ENCODE results near the gene NRARP.

Gene NRARP

DNA sequence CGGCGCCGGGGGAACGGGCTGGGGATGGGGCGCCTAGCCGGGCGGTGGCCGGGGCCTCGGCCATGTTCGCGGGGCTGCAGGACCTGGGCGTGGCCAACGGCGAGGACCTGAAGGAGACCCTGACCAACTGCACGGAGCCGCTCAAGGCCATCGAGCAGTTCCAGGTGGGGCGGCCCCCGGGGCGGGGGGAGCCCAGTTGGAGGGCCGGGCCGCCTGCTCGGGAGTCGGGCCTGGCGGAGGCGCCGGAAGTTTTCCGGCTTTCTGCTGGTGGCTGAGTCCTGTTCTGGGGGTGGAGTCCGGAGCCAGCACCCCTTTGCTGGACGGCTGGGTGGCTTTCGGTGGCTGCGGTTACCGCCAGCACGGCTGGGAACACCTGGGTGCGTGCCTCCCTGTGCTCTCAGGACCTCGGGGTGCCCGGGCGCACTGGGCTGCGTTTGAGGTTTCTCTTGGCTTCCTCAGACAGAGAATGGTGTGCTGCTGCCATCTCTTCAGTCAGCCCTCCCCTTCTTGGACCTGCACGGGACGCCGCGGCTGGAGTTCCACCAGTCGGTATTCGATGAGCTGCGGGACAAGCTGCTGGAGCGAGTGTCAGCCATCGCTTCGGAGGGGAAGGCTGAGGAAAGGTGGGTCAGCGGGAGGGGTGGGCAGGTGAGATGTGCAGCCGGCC, 46.5 kb downstream of the NRARP start:
- peaks cover 21% of the 10 kb centered on the region for H3K4me1 ChIP-seq (ENCODE audit: control insufficient read depth, insufficient read depth, low read length, poor library complexity, severe bottlenecking)
- H3K4me3 ChIP-seq (ENCODE audit: insufficient read depth, low read depth, low read length, poor library complexity, severe bottlenecking) = peak overlapping the region; percentile 80
- H3K27me3 ChIP-seq (replicated peaks; ENCODE audit: control insufficient read depth, insufficient read depth, low read length, poor library complexity, severe bottlenecking) = no peaks in the 10 kb centered on the region
- H3K27ac ChIP-seq (ENCODE audit: insufficient read depth, low read length, poor library complexity, severe bottlenecking) = peak overlapping the region; percentile 69
- H3K36me3 ChIP-seq (ENCODE audit: control insufficient read depth, insufficient read depth, low read length) = peaks cover 12% of the 10 kb centered on the region
- no peak for DNase-seq
- H3K9me3 ChIP-seq (ENCODE audit: control insufficient read depth, low read length) = no peaks in the 10 kb centered on the region

DNA sequence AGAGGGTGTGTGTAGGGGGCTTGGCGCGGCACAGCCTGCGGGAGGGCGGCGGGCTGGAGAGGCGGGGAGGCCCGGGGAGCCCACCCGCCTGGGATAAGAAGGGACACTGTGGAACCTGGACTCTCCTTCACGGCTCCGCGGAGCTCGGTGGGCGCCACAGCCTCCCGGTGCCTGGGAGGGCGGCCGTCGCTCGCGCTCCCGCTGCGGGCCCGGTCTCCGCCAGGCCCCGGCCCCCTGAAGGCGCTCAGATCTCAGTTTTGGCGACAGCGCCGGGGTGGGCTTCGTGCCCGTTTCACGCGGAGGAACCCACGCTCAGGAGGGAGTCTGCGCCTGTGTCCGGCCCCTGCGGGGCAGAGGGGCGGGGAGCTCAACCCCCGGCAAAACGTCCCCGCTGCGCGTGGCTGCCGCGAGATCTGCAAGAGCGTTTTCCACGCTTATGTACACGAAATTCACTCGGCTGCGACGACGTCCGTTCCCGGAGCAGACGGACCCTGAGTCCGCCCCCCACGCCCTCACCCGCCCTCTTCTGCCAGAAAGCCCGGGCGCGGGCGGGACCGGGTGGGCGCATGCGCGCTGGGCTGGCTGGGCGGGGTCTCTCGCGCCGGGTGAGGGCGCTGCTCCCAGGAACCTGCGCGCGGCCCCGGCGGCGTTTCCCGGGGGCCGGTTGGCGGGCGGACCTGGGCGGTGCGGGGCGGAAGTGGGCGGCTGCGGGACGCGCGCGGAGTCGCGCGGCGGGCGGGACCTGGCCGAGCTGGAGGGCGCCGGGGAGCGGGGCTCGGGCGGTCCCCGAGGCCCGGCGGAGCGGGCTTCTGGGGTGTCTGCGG, 47.2 kb downstream of the NRARP start, which contains the start of gene NELFB:
Gene NELFB, plus strand, starts transcription at position 704 of the 824 bp plus-strand sequence.
- Histone ChIP-seq H3K4me3 (ENCODE audit: insufficient read depth, low read depth, low read length, poor library complexity, severe bottlenecking) (peak within 1 kb of the TSS; percentile 85), H3K4me1 (ENCODE audit: control insufficient read depth, insufficient read depth, low read length, poor library complexity, severe bottlenecking) (peaks cover 21% of the 10 kb centered on the region), H3K27me3 (replicated peaks; ENCODE audit: control insufficient read depth, insufficient read depth, low read length, poor library complexity, severe bottlenecking) (no peaks in the 10 kb centered on the region), H3K36me3 (ENCODE audit: control insufficient read depth, insufficient read depth, low read length) (peaks cover 12% of the 10 kb centered on the region), H3K27ac (ENCODE audit: insufficient read depth, low read length, poor library complexity, severe bottlenecking) (peak within 1 kb of the TSS; percentile 69), H3K9me3 (ENCODE audit: control insufficient read depth, low read length) (no peaks in the 10 kb centered on the region)
- DNase-seq = peak; percentile 90 to 94 (median 93)

DNA sequence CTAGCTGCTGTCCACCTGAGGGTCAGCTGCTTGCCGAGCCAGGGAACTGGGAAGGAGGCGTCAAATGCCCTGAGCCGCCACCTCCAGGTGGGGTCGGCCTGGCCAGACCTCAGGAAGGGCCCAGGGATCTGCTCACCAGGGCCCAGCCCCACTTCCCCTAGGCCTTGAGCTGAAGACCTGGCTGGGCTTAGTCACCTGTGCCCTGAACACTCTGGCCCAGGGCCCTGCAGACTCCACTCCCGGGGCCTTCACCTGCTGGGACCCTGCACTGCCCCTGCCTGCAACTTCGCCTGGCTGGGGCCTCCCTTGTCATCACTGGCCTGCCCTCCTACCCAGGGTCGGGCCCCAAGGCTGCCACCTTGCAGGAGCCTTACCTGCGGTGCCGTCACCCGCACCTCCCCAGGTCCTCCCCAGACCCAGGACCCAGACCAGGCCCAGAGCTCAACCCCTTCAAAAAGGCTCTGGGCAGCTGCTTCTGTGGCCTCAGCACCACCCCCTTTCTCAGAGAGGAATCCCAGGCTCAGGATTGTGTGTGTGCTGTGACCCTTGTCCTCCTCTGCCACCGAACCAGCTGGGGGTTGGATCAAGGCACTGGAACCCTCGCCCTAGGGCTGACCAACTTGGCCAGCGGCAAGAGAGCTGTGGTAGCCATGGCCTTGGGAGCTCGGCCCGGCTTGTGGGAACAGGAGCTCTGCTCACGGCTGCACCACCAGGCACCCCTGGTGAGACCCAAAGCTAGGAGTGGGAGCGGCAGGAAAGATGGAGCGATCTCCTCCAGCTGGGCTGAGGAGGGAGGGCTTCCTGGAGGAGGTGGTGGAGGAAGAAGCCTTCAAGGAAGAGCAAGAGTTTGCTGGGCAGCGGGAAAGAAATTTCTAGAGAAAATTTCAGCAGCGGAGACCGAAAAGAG, 48.1 kb downstream of the NRARP start:
- H3K4me3 ChIP-seq (ENCODE audit: insufficient read depth, low read depth, low read length, poor library complexity, severe bottlenecking) = peak overlapping the region; percentile 85
- no peaks in the 10 kb centered on the region for H3K27me3 ChIP-seq (replicated peaks; ENCODE audit: control insufficient read depth, insufficient read depth, low read length, poor library complexity, severe bottlenecking)
- H3K27ac ChIP-seq (ENCODE audit: insufficient read depth, low read length, poor library complexity, severe bottlenecking) = no peak overlapping the region
- DNase-seq = no peak
- H3K4me1 ChIP-seq (ENCODE audit: control insufficient read depth, insufficient read depth, low read length, poor library complexity, severe bottlenecking) = peaks cover 21% of the 10 kb centered on the region
- peaks cover 8% of the 10 kb centered on the region for H3K36me3 ChIP-seq (ENCODE audit: control insufficient read depth, insufficient read depth, low read length)
- no peaks in the 10 kb centered on the region for H3K9me3 ChIP-seq (ENCODE audit: control insufficient read depth, low read length)

DNA sequence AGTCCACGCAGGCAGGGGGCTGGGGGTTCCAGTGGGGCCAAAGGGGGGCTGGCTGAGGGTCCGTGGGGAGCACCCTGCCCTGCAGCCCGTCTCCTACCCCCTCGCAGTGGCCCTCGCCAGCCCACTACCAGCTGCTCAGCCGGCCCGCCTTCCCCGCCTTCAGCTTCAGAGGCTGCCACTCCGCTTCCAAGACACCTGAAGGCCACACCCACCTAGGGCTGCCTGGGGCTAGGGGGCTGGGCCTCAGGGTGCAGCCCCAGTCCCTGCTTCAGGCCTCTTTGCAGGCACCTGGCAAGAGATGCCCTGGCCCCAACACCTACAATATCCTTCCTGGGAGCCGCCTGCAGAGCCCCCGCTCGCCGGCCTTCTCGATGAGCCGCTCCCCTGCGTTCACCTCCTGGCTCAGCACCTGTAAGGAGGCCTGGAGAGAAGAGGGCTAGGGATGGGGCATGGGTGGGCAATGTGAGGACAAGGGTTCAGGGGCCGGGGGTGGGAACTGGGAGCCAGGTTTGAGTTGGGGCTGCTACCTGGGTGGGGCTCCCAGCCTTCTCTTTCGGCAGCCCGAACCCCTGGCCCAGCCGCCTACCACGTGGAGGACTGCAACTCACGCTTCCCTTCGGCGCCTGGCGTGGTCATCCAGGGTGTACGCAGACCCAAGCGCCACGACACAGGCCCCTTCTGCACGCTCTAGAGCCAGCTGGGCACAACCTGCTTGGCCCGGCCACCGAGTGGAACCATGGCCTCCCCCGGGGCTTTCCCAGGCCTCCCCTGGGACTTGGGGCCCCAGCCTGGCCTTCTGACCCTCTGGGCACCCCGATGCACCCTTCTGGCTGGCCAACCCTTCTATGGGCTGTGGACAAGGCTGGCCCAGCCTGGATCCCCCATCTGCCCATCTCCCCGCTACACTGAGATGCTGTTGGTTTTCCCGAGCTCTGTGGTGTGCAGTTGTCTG, 49.2 kb downstream of the NRARP start:
- Histone ChIP-seq H3K36me3 (ENCODE audit: control insufficient read depth, insufficient read depth, low read length) (peaks cover 5% of the 10 kb centered on the region), H3K9me3 (ENCODE audit: control insufficient read depth, low read length) (no peaks in the 10 kb centered on the region), H3K4me1 (ENCODE audit: control insufficient read depth, insufficient read depth, low read length, poor library complexity, severe bottlenecking) (peaks cover 21% of the 10 kb centered on the region), H3K27me3 (replicated peaks; ENCODE audit: control insufficient read depth, insufficient read depth, low read length, poor library complexity, severe bottlenecking) (no peaks in the 10 kb centered on the region), H3K27ac (ENCODE audit: insufficient read depth, low read length, poor library complexity, severe bottlenecking) (no peak overlapping the region), H3K4me3 (ENCODE audit: insufficient read depth, low read depth, low read length, poor library complexity, severe bottlenecking) (no peak overlapping the region)
- DNase-seq = no peak

DNA sequence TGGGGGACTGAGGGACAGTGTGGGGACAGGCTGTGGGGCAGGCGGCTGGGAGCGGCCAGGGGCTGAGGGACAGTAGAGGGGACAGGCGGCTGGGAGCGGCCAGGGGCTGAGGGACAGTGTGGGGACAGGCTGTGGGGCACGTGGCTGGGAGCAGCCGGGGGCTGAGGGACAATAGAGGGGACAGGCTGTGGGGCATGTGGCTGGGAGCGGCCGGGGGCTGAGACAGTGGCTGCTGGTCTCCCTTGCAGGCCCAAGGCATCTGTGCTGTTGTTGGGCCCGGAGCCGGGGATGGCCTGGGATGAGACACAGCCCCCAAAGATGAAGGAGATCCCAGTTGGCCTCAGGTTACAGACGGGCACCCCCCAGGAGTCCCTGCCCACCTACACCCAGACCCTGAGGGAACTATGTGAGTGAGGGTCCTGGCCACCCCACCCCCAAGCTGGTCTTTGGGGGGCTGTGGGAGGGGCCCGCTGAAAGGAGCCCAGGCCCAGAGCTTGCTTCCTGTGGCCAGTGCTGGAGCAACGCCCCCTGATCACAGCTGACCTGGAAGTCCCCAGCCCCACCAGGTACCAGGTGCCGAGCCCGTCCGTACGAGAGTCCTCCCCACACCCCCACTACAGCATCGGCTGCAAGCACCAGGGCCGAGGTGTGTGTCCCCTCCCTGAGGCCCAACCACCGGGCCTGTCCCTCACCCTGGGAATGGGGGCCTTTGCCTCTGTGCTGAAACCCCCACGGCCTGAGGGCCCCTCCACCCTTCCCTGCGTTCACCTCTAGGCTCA, 50.4 kb downstream of the NRARP start:
- H3K9me3 ChIP-seq (ENCODE audit: control insufficient read depth, low read length) = no peaks in the 10 kb centered on the region
- H3K4me1 ChIP-seq (ENCODE audit: control insufficient read depth, insufficient read depth, low read length, poor library complexity, severe bottlenecking) = peaks cover 19% of the 10 kb centered on the region
- DNase-seq = no peak
- peaks cover 2% of the 10 kb centered on the region for H3K36me3 ChIP-seq (ENCODE audit: control insufficient read depth, insufficient read depth, low read length)
- H3K27me3 ChIP-seq (replicated peaks; ENCODE audit: control insufficient read depth, insufficient read depth, low read length, poor library complexity, severe bottlenecking) = no peaks in the 10 kb centered on the region
- no peak overlapping the region for H3K4me3 ChIP-seq (ENCODE audit: insufficient read depth, low read depth, low read length, poor library complexity, severe bottlenecking)
- no peak overlapping the region for H3K27ac ChIP-seq (ENCODE audit: insufficient read depth, low read length, poor library complexity, severe bottlenecking)

DNA sequence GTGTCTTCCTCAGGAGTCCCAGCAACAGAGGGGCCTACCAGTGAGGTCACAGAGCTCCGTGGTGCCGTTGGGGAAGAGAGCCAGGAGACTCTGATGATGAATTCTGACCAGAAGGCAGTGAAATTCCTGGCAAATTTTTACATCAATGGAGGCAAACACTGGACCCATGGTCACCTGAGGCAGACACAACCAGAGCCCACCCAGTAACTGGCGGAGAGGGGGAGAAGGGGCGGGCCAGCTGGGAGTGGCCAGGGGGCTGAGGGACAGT, 50.9 kb downstream of the NRARP start, which contains the start of gene STPG3:
Gene STPG3, plus strand, starts transcription at position 93 of the 268 bp plus-strand sequence. Its CDS starts 1 bp downstream, at position 94.
- no peak within 1 kb of the TSS for H3K4me3 ChIP-seq (ENCODE audit: insufficient read depth, low read depth, low read length, poor library complexity, severe bottlenecking)
- H3K27ac ChIP-seq (ENCODE audit: insufficient read depth, low read length, poor library complexity, severe bottlenecking) = no peak within 1 kb of the TSS
- H3K27me3 ChIP-seq (replicated peaks; ENCODE audit: control insufficient read depth, insufficient read depth, low read length, poor library complexity, severe bottlenecking) = no peaks in the 10 kb centered on the region

DNA sequence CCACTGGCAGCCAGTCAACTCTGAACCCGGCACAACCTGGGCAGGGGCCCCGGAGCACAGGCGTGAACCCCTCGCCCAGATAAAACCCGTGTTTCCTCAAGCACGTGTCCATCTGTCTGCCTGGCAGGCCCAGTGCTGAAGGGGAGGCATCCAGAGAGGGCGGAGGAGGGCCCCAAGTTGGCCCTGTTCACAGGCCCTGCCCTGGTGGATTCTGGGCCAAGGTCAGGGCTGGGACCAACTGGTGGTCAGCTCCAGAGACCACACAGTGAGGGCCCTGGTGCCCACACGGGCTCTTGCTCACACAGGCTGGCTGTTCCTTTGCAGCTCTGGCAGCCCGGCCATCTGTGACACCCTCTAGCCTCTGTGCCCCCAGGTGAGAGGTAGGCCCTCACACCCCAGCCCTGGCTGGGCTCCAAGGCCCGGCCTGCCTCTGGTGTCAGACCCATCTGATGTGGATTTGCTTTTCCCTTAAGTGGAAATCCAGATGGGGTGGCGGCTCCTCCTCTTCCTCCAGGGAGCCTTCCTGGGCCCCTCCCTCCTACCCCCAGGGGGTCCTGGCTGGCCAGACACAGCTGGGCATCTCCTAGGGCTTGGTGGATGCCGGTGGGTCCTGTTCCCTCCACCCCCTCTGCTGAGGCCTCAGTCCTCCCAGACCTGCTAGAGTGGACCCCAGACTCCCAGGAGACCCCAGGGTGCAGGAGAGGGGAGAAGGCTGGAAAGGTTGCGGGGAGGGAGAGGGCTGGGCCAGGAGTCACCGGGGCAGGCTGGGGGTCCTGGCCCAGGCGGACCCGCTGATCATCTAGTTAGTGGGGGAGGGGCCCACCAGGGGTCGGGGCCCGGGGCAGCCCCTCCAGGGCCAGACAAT, 51.5 kb downstream of the NRARP start:
- Histone ChIP-seq H3K4me3 (ENCODE audit: insufficient read depth, low read depth, low read length, poor library complexity, severe bottlenecking) (no peak overlapping the region), H3K27ac (ENCODE audit: insufficient read depth, low read length, poor library complexity, severe bottlenecking) (no peak overlapping the region), H3K27me3 (replicated peaks; ENCODE audit: control insufficient read depth, insufficient read depth, low read length, poor library complexity, severe bottlenecking) (no peaks in the 10 kb centered on the region), H3K9me3 (ENCODE audit: control insufficient read depth, low read length) (no peaks in the 10 kb centered on the region), H3K36me3 (ENCODE audit: control insufficient read depth, insufficient read depth, low read length) (no peaks in the 10 kb centered on the region), H3K4me1 (ENCODE audit: control insufficient read depth, insufficient read depth, low read length, poor library complexity, severe bottlenecking) (peaks cover 8% of the 10 kb centered on the region)
- no peak for DNase-seq

More for the DNA sequence above, 50.9 kb downstream of the NRARP start, which contains the start of gene STPG3:
- Histone ChIP-seq H3K9me3 (ENCODE audit: control insufficient read depth, low read length) (no peaks in the 10 kb centered on the region), H3K4me1 (ENCODE audit: control insufficient read depth, insufficient read depth, low read length, poor library complexity, severe bottlenecking) (peaks cover 13% of the 10 kb centered on the region), H3K36me3 (ENCODE audit: control insufficient read depth, insufficient read depth, low read length) (no peaks in the 10 kb centered on the region)
- DNase-seq = no peak
